ENCODE measurements around the gene GDPD2.

The GDPD2 gene

GRCh38 chrX:70468709-70469108 is 45.6 kb downstream of the GDPD2 start:
- intact Hi-C loops (cut with DNase I): no loop called here
- no peak for DNase-seq

GRCh38 chrX:70470850-70471289 is 47.8 kb downstream of the GDPD2 start:
- DNase-seq: no peak
- intact Hi-C loops (cut with DNase I): no loop called here

GRCh38 chrX:70476166-70476933 is 53.2 kb downstream of the GDPD2 start:
- intact Hi-C loops (cut with DNase I): no loop called here

GRCh38 chrX:70476934-70477733 is 54.0 kb downstream of the GDPD2 start:
- no peak for DNase-seq
- intact Hi-C loops (cut with DNase I): no loop called here

More at GRCh38 chrX:70476166-70476933, 53.2 kb downstream of the GDPD2 start:
- DNase-seq: no peak

GRCh38 chrX:70477734-70478075 is 54.6 kb downstream of the GDPD2 start:
- DNase-seq: no peak
- intact Hi-C loops (cut with DNase I): no loop called here

- no peak for DNase-seq
- intact Hi-C loops (cut with DNase I): no loop called here
Observed at GRCh38 chrX:70478526-70479245, 55.6 kb downstream of the GDPD2 start.

GRCh38 chrX:70479247-70479921 is 56.3 kb downstream of the GDPD2 start:
- intact Hi-C loops (cut with DNase I): no loop called here

GRCh38 chrX:70479922-70480659 is 57.0 kb downstream of the GDPD2 start:
- intact Hi-C loops (cut with DNase I): no loop called here
- no peak for DNase-seq

More at GRCh38 chrX:70479247-70479921, 56.3 kb downstream of the GDPD2 start:
- no peak for DNase-seq

- DNase-seq: peak in 7 of 10 donors; percentile 3 to 89 (median 37)
- intact Hi-C loops (cut with DNase I): no loop called here
Observed at GRCh38 chrX:70480660-70481018, 57.5 kb downstream of the GDPD2 start.

- intact Hi-C loops (cut with DNase I): no loop called here
- DNase-seq: no peak
Observed at GRCh38 chrX:70481471-70482270, 58.6 kb downstream of the GDPD2 start.

GRCh38 chrX:70482300-70482699 is 59.2 kb downstream of the GDPD2 start:
- DNase-seq: no peak
- intact Hi-C loops (cut with DNase I): no loop called here

All from posterior cingulate gyrus (tissue), 11 donors.